SK-N-MC (cell line): ENCODE data around the gene ASF1B.
A peak's percentile ranks its signal among the peaks of the same experiment; 100 is the strongest.

ENCODE experiments used
- EZH2 ChIP-seq: fragments of 200-600 bp; sonication (generic); IDR thresholded peaks from one replicate; pipeline ENCODE4 v1.6.1; 2017; ENCODE audit warnings: antibody characterized with exemption
- POLR2AphosphoS5 ChIP-seq: IDR thresholded peaks from 2 replicates; pipeline ENCODE4 v1.6.1; 2012; ENCODE audit warnings: mild to moderate bottlenecking, low read depth, low read length, borderline replicate concordance

GRCh38 chr19:14147797-14148605 lies 11.6 kb upstream of the ASF1B start:
- TF ChIP-seq POLR2AphosphoS5 (peak; percentile 46; the same call in 1 of the 2 replicates), EZH2 (no peak)
